Pancreas (tissue), 10 donors: Measurements from ENCODE around the gene SLC25A22. TPM values are rescaled to one million over a fixed set of nuclear protein-coding genes. Genes with fewer than 3 reads are reported as not detected.

ENCODE experiments used
- ATAC-seq, 4 donors: fragments of 200-7000 bp; cut with Tn5 transposase; one replicate each; pipeline versions ENCODE4 v1.8.0 to v1.9.1; 2020; ENCODE audit warnings: mild to moderate bottlenecking in 4 of 4, moderate library complexity in 4 of 4
- DNase-seq, 6 donors: peaks; one replicate each; pipeline ENCODE4 v3.0.0-alpha.2; 2020
- FAIRE-seq: peaks from 2 replicates; lab custom pipeline; 2012; peaks lifted over from hg19 to GRCh38; lab: Jason Lieb, UNC
- H3K27ac ChIP-seq, 4 donors: fragments of 200-600 bp; sonication (generic); 1 replicate in 3 of 4; 2 replicates in 1 of 4; pipeline versions ENCODE4 v1.5.0 to v1.8.0; 2020
- H3K27me3 ChIP-seq, 4 donors: fragments of 200-600 bp; one replicate each; pipeline ENCODE4 v1.8.0; 2021
- H3K36me3 ChIP-seq, 3 donors: fragments of 200-600 bp; sonication (generic) in 1 of 3; one replicate each; pipeline versions ENCODE4 v1.5.0 to v1.8.0; 2020 to 2021
- H3K4me1 ChIP-seq, 3 donors: fragments of 200-600 bp; one replicate each; pipeline ENCODE4 v1.8.0; 2021
- H3K4me3 ChIP-seq, 4 donors: fragments of 200-600 bp; sonication (generic) in 2 of 4; one replicate each; pipeline versions ENCODE4 v1.5.0 to v1.8.0; 2020 to 2021
- H3K9me3 ChIP-seq, 4 donors: fragments of 200-600 bp; one replicate each; pipeline ENCODE4 v1.8.0; 2021
- WGBS, 2 donors: extraction: QIAGEN DNeasy Blood & Tissue Kit; methylation state at CpG; one replicate each; pipeline ENCODE4 v1.1.7; 2013; 5-methylcytosine and 5-hydroxymethylcytosine counted together
- intact Hi-C, 3 donors: fragments of 100-400 bp; cut with DNase I; formaldehyde crosslinking; loops; one replicate each; pipeline versions ENCODE4 v1.11.1 to v1.14.2; 2022
- polyA plus RNA-seq, 2 donors: library from polyadenylated mRNA; stranded (reverse); fragments of 200-250 nt; gene quantifications; one replicate each; pipeline ENCODE4 v1.2.3, GENCODE V29; 2013
- total RNA-seq, 6 donors: library from RNA; stranded (reverse); fragmentation: NEBNext Ultra II Directional in 4 of 6; extraction: Animal tissue kit (Norgen Biotek cat#: 25700) in 4 of 6; gene quantifications; one replicate each; pipeline versions ENCODE4 v1.2.1 to v1.2.4, GENCODE V29; 2021 to 2023
- TF ChIP-seq, protein P1 (sequence below), 4 donors: fragments of 200-600 bp; sonication (generic) in 3 of 4; IDR thresholded peaks; one replicate each; pipeline versions ENCODE4 v1.5.0 to v1.8.0; 2021; ENCODE audit warnings: antibody characterized with exemption in 4 of 4
- donor health status: healthy with polysubstance abuse.
- donor health status: DM: no; HTN: no; CAD: no; lungs with moderate emphysema.
- donor health status: DM: no; HTN: no; CAD: no.
- donor health status: control.
- donor health status: control.
- donor health status: Bipolar disorder and iron deficiency.
- donor health status: DM: yes; HTN: yes; CAD: no.
- donor health status: DM: no; HTN: no; CAD: no.
- donor health status: DM: no; HTN: no; CAD: no.
- donor health status: DM: yes; HTN: yes; CAD: no.

SLC25A22 gene
- total and polyA plus RNA-seq, 8 donors, result 32.2 to 84.0 (median 42.9) TPM

GRCh38 chr11:826836-827145, 28.7 kb upstream of the SLC25A22 start:
- intact Hi-C loops, result no loop called here
- peak in 1 of 6 donors; percentile 80 for DNase-seq
- no peak for FAIRE-seq

GRCh38 chr11:826227-826621, 28.1 kb upstream of the SLC25A22 start:
- peak overlapping the region; percentile 88 to 97 (median 91) for H3K27ac ChIP-seq
- H3K36me3 ChIP-seq, result peaks cover 0 to 10% (median 6%) of the 10 kb centered on the region in 3 donors
- TF ChIP-seq, protein P1, sequence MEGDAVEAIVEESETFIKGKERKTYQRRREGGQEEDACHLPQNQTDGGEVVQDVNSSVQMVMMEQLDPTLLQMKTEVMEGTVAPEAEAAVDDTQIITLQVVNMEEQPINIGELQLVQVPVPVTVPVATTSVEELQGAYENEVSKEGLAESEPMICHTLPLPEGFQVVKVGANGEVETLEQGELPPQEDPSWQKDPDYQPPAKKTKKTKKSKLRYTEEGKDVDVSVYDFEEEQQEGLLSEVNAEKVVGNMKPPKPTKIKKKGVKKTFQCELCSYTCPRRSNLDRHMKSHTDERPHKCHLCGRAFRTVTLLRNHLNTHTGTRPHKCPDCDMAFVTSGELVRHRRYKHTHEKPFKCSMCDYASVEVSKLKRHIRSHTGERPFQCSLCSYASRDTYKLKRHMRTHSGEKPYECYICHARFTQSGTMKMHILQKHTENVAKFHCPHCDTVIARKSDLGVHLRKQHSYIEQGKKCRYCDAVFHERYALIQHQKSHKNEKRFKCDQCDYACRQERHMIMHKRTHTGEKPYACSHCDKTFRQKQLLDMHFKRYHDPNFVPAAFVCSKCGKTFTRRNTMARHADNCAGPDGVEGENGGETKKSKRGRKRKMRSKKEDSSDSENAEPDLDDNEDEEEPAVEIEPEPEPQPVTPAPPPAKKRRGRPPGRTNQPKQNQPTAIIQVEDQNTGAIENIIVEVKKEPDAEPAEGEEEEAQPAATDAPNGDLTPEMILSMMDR (IDR thresholded peaks at IDR 0.05), result no peak
- DNase-seq (no peak), ATAC-seq (no peak), FAIRE-seq (no peak)
- no peaks in the 10 kb centered on the region for H3K9me3 ChIP-seq
- H3K4me1 ChIP-seq, result peaks cover 31 to 52% (median 44%) of the 10 kb centered on the region in 3 donors
- H3K4me3 ChIP-seq, result peak overlapping the region in 3 of 4 donors; percentile 57 to 69 (median 63)
- H3K27me3 ChIP-seq, result no peaks in the 10 kb centered on the region
- WGBS, 2 donors, result 18% methylated on average over 9 of the region's 9 CpGs
- intact Hi-C loops, result no loop called here

More at GRCh38 chr11:826836-827145, 28.7 kb upstream of the SLC25A22 start:
- peaks cover 26 to 48% (median 41%) of the 10 kb centered on the region in 3 donors for H3K4me1 ChIP-seq
- H3K36me3 ChIP-seq, result peaks cover 0 to 10% (median 6%) of the 10 kb centered on the region in 3 donors
- H3K27ac ChIP-seq, result peak overlapping the region; percentile 88 to 97 (median 91)
- ATAC-seq, result no peak
- H3K27me3 ChIP-seq, result no peaks in the 10 kb centered on the region
- WGBS, 2 donors, result 1 to 3% methylated on average over 17 to 22 of the region's 22 CpGs
- no peaks in the 10 kb centered on the region for H3K9me3 ChIP-seq
- peak overlapping the region; percentile 51 to 69 (median 60) for H3K4me3 ChIP-seq
- TF ChIP-seq, protein P1 (IDR thresholded peaks at IDR 0.05), result no peak

- no peaks in the 10 kb centered on the region for H3K9me3 ChIP-seq
- H3K27ac ChIP-seq, result peak overlapping the region; percentile 88 to 97 (median 91)
- 20 to 23% methylated on average over 12 of the region's 12 CpGs for WGBS, 2 donors
- H3K36me3 ChIP-seq, result peaks cover 0 to 10% (median 6%) of the 10 kb centered on the region in 3 donors
- no peaks in the 10 kb centered on the region for H3K27me3 ChIP-seq
- ATAC-seq, result peak; percentile 2 to 15 (median 6)
- FAIRE-seq, result no peak
- peak overlapping the region in 2 of 4 donors; percentile 63 to 69 for H3K4me3 ChIP-seq
- TF ChIP-seq, protein P1 (IDR thresholded peaks at IDR 0.05), result no peak
- intact Hi-C loops, result no loop called here
- peak; percentile 66 to 91 (median 84) for DNase-seq
- H3K4me1 ChIP-seq, result peaks cover 36 to 58% (median 44%) of the 10 kb centered on the region in 3 donors
Measured at GRCh38 chr11:825366-826226, 27.5 kb upstream of the SLC25A22 start.

- peaks cover 0 to 10% (median 6%) of the 10 kb centered on the region in 3 donors for H3K36me3 ChIP-seq
- no peaks in the 10 kb centered on the region for H3K27me3 ChIP-seq
- peaks cover 37 to 61% (median 44%) of the 10 kb centered on the region in 3 donors for H3K4me1 ChIP-seq
- 34 to 35% methylated on average over 11 of the region's 11 CpGs for WGBS, 2 donors
- TF ChIP-seq, protein P1 (IDR thresholded peaks at IDR 0.05), result no peak
- FAIRE-seq (no peak), ATAC-seq (peak; percentile 21 to 44 (median 38)), DNase-seq (peak; percentile 73 to 92 (median 90))
- H3K4me3 ChIP-seq, result peak overlapping the region in 3 of 4 donors; percentile 35 to 80 (median 69)
- peak overlapping the region; percentile 88 to 97 (median 91) for H3K27ac ChIP-seq
- H3K9me3 ChIP-seq, result no peaks in the 10 kb centered on the region
- intact Hi-C loops, result no loop called here
Measured at GRCh38 chr11:824942-825341, 26.9 kb upstream of the SLC25A22 start.
